ENCODE results near the gene TOMT.

- no peak for TF ChIP-seq CTCF (IDR thresholded peaks at IDR 0.05; ENCODE audit: extremely low read depth in 1 of 2, insufficient read depth in 1 of 2, low read depth in 1 of 2, low read length in 2 of 2)
- TF ChIP-seq POLR2A (IDR thresholded peaks at IDR 0.05; ENCODE audit: low read depth, low read length) = no peak
- no peak for TF ChIP-seq MYC (IDR thresholded peaks at IDR 0.05; ENCODE audit: low read depth, low read length)
Measured at GRCh38 chr11:72067676-72068075, 38.0 kb upstream of the TOMT start.

Data from endothelial cell of umbilical vein (primary cell).